Motor neuron (in vitro differentiated cells): ENCODE data around the gene ATXN1. TPM values are rescaled to one million over a fixed set of nuclear protein-coding genes. Genes with fewer than 3 reads are reported as not detected.

Experiments used
- ATAC-seq, 8 experiments: fragments of 200-7000 bp; cut with Tn5 transposase; replicated peaks in 6 of 8; 2 replicates each; pipeline ENCODE4 v1.8.0; 2021; ENCODE audit warnings: mild to moderate bottlenecking in 8 of 8, moderate library complexity in 8 of 8
- H3K27ac ChIP-seq, 2 donors: fragments of 250-450 bp; sonication (Bioruptor Pico); 2 replicates each; pipeline ENCODE4 v1.9.0; 2021; ENCODE audit warnings: antibody characterized with exemption in 2 of 2, mild to moderate bottlenecking in 2 of 2, moderate library complexity in 1 of 2
- H3K4me1 ChIP-seq, 2 donors: fragments of 250-450 bp; sonication (Bioruptor Pico); replicated peaks in 1 of 2; 2 replicates each; pipeline ENCODE4 v1.6.1; 2021; ENCODE audit warnings: antibody characterized with exemption in 2 of 2, mild to moderate bottlenecking in 2 of 2, moderate library complexity in 1 of 2
- H3K4me3 ChIP-seq, 5 donors: fragments of 250-450 bp; sonication (Bioruptor Pico); 2 replicates each; pipeline ENCODE4 v1.9.0; 2021; ENCODE audit warnings: antibody characterized with exemption in 5 of 5, mild to moderate bottlenecking in 5 of 5, moderate library complexity in 4 of 5
- WGBS, 10 experiments: fragments of 450-650 bp; shearing (Covaris generic); methylation state at CpG; one replicate each; pipeline ENCODE4 v1.0.0; 2022; 5-methylcytosine and 5-hydroxymethylcytosine counted together
- in situ Hi-C, 9 experiments: fragments of 400-800 bp; cut with MboI; loops; one replicate each; pipeline ENCODE4 v1.15.0; 2021; ENCODE audit warnings: low sequenced_read_pairs in 9 of 9, low pct_unique_long_range_greater_than_20kb in 2 of 9; ENCODE audit not compliant: unreplicated experiment in 9 of 9
- total RNA-seq, 8 experiments: library from RNA; unstranded; fragments of 300-600 nt; gene quantifications; 2 replicates each; pipeline versions ENCODE4 v1.2.3 to v1.2.4, GENCODE V29; 2022

The ATXN1 gene
- total RNA-seq, 8 experiments from 2014 or later = 8.9 to 64.9 (median 18.3) TPM

DNA sequence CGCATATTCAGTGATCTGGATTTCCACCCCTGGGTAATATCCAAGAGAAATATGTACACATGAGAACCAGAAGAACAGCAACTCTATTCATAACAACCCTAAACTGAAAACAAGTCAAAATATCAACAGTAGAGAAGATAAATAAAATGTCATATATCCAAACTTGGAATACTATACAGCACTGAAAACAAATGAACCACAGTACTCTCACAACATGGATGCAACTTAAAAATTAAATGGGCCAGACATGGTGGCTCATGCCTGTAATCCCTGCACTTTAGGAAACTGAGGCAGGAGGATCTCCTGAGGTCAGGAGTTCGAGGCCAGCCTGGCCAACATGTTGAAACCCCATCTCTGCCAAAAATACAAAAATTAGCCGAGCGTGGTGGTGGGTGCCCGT is 16.5 kb upstream of the ATXN1 start:
- Histone ChIP-seq H3K4me3 (no peak overlapping the region), H3K27ac (no peak overlapping the region), H3K4me1 (peaks cover 22% of the 10 kb centered on the region in 2 donors)
- no peak for ATAC-seq
- 61 to 100% (median 90%) methylated on average over 1 to 5 of the region's 5 CpGs; no CpG with 5 or more reads in 1 of the 10 experiments for WGBS, 10 experiments
- in situ Hi-C loops = loop anchor here in 1 of 9 experiments (25.0 kb wide), 1 partner anchor 185 kb away; no protein-coding TSS in a partner anchor

DNA sequence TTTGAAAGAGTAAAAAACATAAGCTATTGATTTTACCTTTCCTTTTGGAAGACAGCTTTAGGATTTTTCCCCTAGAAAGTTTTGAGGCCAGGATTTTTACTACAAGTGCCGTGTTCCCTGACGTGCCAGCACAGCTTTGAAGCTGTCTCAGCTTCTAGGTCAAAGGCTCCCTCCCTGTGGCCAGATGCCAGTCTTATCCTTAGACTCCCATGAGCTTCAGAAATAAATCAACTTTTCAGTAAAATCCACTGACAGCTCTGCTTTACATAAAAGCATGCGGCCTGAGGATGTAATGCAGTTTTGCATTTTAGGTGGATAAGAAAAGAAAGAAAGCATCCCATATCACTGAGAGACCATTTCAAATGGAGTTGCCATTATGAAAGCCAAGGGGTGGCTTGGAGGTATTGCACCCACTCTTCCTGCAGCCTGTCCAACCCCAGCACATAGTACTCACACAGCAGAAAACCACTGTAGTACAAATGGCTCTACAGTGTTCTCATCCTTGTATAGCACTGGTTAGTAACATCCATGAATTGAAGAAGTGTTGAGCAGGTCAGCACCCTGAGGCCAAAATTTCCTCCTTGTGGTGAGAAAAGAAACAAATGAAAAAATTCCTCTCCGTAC is 15.2 kb upstream of the ATXN1 start:
- peak in 3 of 8 experiments; percentile 80 to 91 (median 88) for ATAC-seq
- WGBS, 10 experiments = 33 to 89% (median 60%) methylated on average over 1 to 4 of the region's 4 CpGs; no CpG with 5 or more reads in 2 of the 10 experiments
- in situ Hi-C loops = loop anchor here in 1 of 9 experiments (25.0 kb wide), 1 partner anchor 186 kb away; no protein-coding TSS in a partner anchor
- H3K4me1 ChIP-seq = peaks cover 9% of the 10 kb centered on the region in 2 donors
- H3K27ac ChIP-seq = no peak overlapping the region
- H3K4me3 ChIP-seq = no peak overlapping the region

DNA sequence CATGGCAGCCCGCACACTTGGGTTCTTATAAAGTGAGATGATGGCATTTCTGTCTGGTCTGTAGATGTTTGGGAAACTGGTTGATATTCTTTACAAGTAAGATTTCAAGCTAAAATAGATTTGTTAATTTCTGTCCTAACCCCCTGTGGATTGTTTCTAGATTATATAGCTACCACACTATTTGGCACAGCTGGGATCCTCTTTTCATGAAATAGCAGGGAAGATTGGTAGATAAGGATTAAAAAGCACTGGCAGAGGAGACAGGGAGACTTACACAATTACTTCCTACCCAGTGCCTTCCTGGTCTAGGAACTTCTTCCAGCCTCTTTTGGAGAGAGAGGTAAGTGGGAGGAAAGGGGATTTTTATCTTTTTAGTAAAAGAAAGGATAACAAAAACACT is 13.2 kb upstream of the ATXN1 start:
- in situ Hi-C loops = loop anchor here in 8 of 9 experiments (25.0 kb wide), 4 partner anchors 188 to 437 kb away; no protein-coding TSS in a partner anchor
- Histone ChIP-seq H3K27ac (no peak overlapping the region), H3K4me1 (no peaks in the 10 kb centered on the region), H3K4me3 (no peak overlapping the region)
- WGBS, 10 experiments = 60 to 100% (median 100%) methylated on average over 1 of the region's 1 CpG; no CpG with 5 or more reads in 4 of the 10 experiments
- ATAC-seq = no peak

DNA sequence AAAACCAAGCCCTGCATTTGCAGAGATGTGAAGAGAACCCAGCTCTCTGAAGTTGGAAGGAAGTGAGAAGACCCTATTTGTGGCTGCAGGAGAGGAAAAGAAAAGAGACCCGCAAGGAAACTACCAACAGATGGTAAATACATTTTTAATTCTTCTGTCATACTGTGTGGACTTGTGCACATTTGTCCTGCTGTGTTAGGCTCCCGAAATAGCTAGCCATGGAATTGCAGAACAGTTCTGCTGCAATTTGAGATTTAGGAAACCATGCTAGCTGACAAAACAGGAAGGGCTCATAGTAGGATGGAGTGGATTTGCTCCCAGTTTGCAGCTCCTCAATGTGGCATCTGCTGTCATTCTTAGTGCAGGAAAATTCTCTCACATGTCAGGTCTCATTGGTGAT is 12.1 kb upstream of the ATXN1 start:
- Histone ChIP-seq H3K4me1 (peaks cover 10% of the 10 kb centered on the region in 2 donors), H3K27ac (no peak overlapping the region), H3K4me3 (no peak overlapping the region)
- ATAC-seq = no peak
- in situ Hi-C loops = loop anchor here in 8 of 9 experiments (25.0 kb wide), 4 partner anchors 189 to 436 kb away; no protein-coding TSS in a partner anchor
- WGBS, 10 experiments = 60 to 95% (median 81%) methylated on average over 1 to 2 of the region's 2 CpGs

DNA sequence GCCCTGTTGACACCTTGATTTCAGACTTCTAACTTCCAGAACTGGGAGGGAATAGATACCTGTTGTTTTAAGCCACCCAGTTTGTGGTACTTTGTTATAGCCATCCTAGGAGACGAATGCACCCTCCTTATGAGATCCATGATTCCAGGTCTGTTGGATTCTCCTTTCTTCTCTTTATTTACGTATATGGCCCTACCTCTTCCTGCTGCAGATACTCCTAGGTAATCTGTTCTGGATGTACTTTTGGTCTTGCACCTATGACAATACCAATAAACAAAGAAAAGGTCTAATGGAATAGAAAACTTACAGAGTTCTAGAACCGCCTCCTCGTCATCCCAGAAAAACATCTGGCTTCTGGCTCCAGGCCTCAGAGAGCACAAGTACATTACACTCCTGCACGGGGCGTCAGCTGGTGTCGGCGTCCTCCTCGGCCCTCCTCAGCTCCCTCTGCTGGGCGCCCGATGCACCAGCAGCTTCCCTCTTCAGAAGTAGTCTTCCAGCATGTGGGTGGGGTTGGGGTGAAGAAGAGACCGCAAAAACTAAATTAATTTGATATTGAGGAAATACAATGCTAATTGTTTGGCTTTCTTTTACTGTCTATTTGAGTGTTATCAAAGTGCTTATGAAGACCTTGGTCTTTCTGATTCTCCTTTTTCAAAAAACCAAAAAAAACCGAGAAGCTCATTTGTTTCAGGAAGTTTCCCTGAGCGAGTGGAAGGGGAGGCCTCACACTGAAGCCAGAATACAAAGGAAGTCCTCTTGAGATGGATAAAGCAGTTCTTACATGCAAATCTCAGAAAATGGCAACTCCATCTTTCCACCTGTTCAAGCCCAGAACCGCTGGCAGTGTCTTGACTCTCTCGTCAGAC is 9.7 kb upstream of the ATXN1 start:
- Histone ChIP-seq H3K4me3 (no peak overlapping the region), H3K27ac (no peak overlapping the region), H3K4me1 (peaks cover 15 to 21% of the 10 kb centered on the region in 2 donors)
- in situ Hi-C loops = loop anchor here in 8 of 9 experiments (25.0 kb wide), 4 partner anchors 191 to 434 kb away; no protein-coding TSS in a partner anchor
- peak in 7 of 8 experiments; percentile 13 to 75 (median 49) for ATAC-seq
- WGBS, 10 experiments = 38 to 100% (median 49%) methylated on average over 3 to 14 of the region's 16 CpGs

DNA sequence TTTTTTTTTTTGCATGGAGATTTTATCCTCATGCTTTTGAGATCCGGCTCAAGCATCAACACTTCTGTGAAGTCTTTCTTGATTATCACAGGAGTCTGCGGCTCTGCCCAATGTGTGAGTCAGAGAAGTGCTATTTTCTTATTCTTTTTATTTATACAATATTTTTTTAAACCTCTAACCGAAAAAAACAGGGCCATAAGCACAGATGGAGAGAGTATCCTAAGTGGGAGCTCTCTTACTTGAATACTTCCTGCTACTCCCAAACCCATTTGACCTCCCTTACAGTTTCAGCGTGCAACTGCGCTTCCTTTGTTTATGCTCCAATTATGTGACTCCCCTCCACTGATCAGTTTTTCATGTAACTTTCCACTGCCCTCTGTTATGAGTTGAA is 8.7 kb upstream of the ATXN1 start:
- no peak overlapping the region for H3K4me3 ChIP-seq
- peak in 2 of 8 experiments; percentile 24 to 37 for ATAC-seq
- H3K27ac ChIP-seq = no peak overlapping the region
- 0 to 100% (median 86%) methylated on average over 3 to 5 of the region's 5 CpGs for WGBS, 10 experiments
- H3K4me1 ChIP-seq = peaks cover 15 to 21% of the 10 kb centered on the region in 2 donors
- in situ Hi-C loops = loop anchor here in 8 of 9 experiments (10.0 to 25.0 kb wide), 5 partner anchors 192 to 445 kb away; no protein-coding TSS in a partner anchor

DNA sequence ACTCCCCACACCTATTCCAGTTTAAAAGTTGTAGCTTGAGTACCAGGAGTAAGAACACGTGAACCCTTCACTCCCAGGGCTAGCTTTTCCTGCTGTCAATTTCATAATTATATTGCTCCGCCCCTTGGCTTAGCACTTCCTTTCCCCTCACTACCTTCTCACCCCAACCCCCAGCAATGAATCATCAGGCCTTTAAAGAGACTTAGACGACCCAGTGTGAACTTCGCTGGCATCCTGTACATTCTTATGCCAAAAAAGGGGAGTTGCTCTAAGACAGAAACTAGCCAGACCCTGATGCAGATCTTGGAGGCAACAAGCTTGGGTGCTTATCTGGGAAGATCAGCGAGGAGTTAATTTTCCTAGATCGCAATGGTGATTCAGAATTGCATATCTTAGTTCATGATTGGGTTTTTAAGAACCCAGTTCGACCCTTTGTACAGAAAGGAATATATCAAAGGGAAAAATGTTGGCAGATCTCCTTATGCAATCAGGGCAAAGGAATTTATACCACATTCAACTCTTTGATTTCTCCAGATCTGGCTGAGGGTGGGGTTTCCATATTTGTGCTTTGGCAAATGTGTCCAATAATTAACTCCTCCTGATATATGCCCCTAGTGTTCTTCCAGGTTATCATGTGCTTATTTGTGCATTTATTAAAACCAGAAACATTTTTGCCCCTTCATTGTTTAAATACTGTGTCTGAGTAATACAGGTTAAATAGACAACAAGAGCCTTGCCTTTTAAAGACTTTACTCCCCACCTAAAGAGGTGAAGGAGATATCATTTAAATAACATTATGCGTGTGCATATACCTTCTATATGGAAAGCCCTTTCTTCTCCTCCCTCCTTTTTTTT is 8.1 kb upstream of the ATXN1 start:
- in situ Hi-C loops = loop anchor here in 8 of 9 experiments (10.0 to 25.0 kb wide), 5 partner anchors 193 to 445 kb away; no protein-coding TSS in a partner anchor
- Histone ChIP-seq H3K27ac (no peak overlapping the region), H3K4me3 (no peak overlapping the region), H3K4me1 (peaks cover 15 to 21% of the 10 kb centered on the region in 2 donors)
- 0 to 80% (median 48%) methylated on average over 1 to 8 of the region's 8 CpGs for WGBS, 10 experiments
- peak in 5 of 8 experiments; percentile 46 to 63 (median 56) for ATAC-seq

DNA sequence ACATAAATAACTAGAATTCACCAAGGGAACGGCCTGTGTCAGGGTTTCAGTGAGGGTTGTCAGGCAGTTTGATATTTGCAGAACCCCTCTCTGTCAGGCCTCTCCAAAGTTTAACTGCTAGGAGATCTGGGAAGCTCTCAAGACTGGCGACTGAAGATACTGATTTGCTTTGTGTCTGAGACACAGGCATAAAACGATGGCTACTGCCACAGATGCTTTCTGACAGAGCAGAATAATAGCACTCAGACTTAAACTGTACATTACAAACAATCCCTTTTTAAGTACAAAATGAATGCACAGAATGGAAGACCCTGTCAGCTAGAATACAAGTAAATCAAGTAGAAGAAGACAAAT is 7.2 kb upstream of the ATXN1 start:
- Histone ChIP-seq H3K27ac (no peak overlapping the region), H3K4me1 (peaks cover 15 to 21% of the 10 kb centered on the region in 2 donors), H3K4me3 (no peak overlapping the region)
- ATAC-seq = peak in 4 of 8 experiments; percentile 29 to 81 (median 47)
- 29 to 83% (median 43%) methylated on average over 1 to 3 of the region's 3 CpGs; no CpG with 5 or more reads in 4 of the 10 experiments for WGBS, 10 experiments
- in situ Hi-C loops = loop anchor here in 8 of 9 experiments (10.0 to 25.0 kb wide), 5 partner anchors 194 to 444 kb away; no protein-coding TSS in a partner anchor

DNA sequence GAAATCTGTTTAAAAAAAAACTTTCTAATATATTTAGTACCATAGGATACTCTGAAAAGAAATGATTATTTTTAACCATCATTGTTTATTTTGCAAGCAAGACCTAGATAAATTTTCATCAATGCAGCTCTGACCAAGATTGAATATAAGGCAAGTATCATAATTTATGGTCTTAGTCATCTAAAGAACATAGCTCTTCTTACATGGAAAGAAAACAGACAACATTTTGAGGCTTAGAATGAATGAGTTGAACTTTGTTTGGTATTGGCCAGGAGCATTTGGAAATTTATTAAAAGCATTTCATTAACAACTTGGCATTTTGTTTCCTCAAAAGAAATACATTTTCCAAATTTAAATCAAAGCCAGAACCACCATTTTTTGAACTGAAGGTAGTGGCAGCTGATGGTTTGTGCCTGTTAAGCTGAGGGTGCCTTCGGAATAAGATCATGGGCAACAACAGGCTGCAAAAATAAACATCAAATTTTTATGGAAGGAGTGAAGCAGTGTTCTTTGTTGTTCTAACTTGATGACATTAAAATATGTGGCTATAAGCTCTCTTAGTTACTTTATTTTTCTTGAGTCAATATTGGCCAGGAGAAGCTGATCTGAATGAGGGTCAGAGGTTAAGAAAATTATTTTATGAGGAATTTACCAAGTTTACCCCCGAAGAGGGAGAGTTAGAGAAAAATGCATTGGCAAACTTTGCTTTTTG is 6.7 kb upstream of the ATXN1 start:
- in situ Hi-C loops = loop anchor here in 8 of 9 experiments (10.0 to 25.0 kb wide), 5 partner anchors 194 to 443 kb away; no protein-coding TSS in a partner anchor
- peak in 1 of 8 experiments; percentile 51 for ATAC-seq
- H3K27ac ChIP-seq = no peak overlapping the region
- 32 to 92% (median 59%) methylated on average over 1 to 2 of the region's 2 CpGs; no CpG with 5 or more reads in 2 of the 10 experiments for WGBS, 10 experiments
- H3K4me1 ChIP-seq = peaks cover 15 to 24% of the 10 kb centered on the region in 2 donors
- H3K4me3 ChIP-seq = no peak overlapping the region

DNA sequence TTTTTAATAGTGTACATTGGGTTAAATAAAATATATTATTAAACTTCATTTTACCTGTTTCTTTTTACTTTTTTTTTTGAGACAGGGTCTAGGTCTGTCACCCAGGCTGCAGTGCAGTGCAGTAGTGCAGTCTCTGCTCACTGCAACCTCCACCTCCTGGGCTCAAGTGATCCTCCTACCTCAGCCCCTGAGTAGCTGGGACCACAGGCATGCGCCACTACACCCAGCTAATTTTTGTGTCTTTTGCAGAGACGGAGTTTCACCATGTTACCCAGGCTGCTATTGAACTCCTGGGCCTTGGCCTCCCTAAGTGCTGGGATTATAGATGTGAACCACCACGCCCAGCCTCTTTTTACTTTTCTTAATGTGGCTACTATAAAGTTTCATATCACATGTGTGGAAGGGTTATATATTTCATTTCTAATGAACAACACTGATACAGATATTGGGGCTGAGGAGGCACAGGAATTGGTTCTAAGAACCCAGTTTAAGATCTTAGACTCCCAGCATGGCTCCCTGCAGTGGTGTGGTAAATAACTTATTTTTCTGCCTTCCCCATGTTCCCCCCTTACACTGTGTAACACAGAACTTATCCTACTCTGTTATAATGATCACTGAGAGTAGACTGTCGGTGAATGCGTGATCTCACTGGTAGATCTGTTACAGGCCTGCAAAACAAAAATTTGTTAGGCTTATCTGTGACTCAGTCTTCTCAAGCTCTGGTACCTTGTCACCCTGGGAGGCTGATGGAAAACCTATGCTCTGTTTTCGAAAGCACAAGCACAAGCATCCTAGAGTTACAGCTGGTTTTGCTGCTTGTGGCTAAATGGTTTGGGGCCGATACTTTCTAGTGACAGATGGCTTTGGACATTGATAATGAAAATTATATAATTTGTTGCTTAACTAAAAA is 5.8 kb upstream of the ATXN1 start:
- H3K4me1 ChIP-seq = peaks cover 15 to 26% of the 10 kb centered on the region in 2 donors
- WGBS, 10 experiments = 48 to 100% (median 86%) methylated on average over 1 to 7 of the region's 7 CpGs
- no peak overlapping the region for H3K4me3 ChIP-seq
- no peak for ATAC-seq
- in situ Hi-C loops = loop anchor here in 8 of 9 experiments (10.0 to 25.0 kb wide), 5 partner anchors 195 to 442 kb away; no protein-coding TSS in a partner anchor
- no peak overlapping the region for H3K27ac ChIP-seq
